Right atrium auricular region (tissue), 2 donors: ENCODE measurements around the gene IL17A. TPM values are rescaled to one million over a fixed set of nuclear protein-coding genes. Genes with fewer than 3 reads are reported as not detected.

Experiments used
- DNase-seq: peaks from one replicate; pipeline ENCODE4 v3.0.0-alpha.2; 2019; ENCODE audit warnings: low spot score
- H3K27ac ChIP-seq, 2 donors: fragments of 200-600 bp; sonication (generic); 1 replicate in 1 of 2; 2 replicates in 1 of 2; pipeline ENCODE4 v1.5.1; 2016 to 2019
- H3K27me3 ChIP-seq, 2 donors: fragments of 200-600 bp; sonication (generic); one replicate each; pipeline versions ENCODE4 v1.5.1 to v1.6.0; 2017 to 2019
- H3K36me3 ChIP-seq: fragments of 200-600 bp; sonication (generic); one replicate; pipeline ENCODE4 v1.5.1; 2016
- H3K4me1 ChIP-seq, 2 donors: fragments of 200-600 bp; sonication (generic); one replicate each; pipeline versions ENCODE4 v1.5.1 to v1.6.0; 2017 to 2019
- H3K4me3 ChIP-seq, 2 donors: fragments of 200-600 bp; sonication (generic); 1 replicate in 1 of 2; 2 replicates in 1 of 2; pipeline ENCODE4 v1.5.1; 2017 to 2019; ENCODE audit warnings: mild to moderate bottlenecking in 1 of 2, moderate library complexity in 1 of 2
- H3K9me3 ChIP-seq, 2 donors: fragments of 200-600 bp; sonication (generic); one replicate each; pipeline ENCODE4 v1.5.1; 2019
- total RNA-seq, 2 donors: library from RNA; depleted of rRNA; stranded (reverse); fragments of >200 nt; gene quantifications; one replicate each; pipeline ENCODE4 v1.1.0, GENCODE V29; 2016
- TF ChIP-seq, protein P1 (sequence below), 2 donors: fragments of 200-600 bp; sonication (generic); IDR thresholded peaks; one replicate each; pipeline ENCODE4 v1.5.1; 2019; ENCODE audit warnings: antibody characterized with exemption in 2 of 2

Gene IL17A
- total RNA-seq, 2 donors from 2014 or later = not detected

DNA sequence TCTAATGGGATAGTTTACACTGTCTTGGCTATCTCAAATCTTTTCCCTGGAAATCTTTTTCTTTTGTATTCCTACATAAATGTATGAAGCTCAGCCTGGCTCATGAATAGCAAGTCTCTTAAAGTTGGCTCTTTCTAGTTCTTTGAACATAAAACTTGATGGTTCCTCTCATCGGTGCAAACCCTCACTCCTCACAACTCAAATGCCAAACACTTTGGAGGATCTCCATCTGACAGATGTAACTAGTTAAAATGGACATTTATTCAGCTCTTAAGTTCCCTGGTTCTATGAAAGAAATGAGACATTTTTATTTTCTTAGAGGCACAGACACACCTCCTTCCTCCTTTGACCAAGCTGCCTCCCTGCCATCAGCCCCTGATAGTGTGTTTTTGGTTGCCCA is 43.6 kb upstream of the IL17A start:
- no peak overlapping the region for H3K27ac ChIP-seq
- TF ChIP-seq, protein P1, sequence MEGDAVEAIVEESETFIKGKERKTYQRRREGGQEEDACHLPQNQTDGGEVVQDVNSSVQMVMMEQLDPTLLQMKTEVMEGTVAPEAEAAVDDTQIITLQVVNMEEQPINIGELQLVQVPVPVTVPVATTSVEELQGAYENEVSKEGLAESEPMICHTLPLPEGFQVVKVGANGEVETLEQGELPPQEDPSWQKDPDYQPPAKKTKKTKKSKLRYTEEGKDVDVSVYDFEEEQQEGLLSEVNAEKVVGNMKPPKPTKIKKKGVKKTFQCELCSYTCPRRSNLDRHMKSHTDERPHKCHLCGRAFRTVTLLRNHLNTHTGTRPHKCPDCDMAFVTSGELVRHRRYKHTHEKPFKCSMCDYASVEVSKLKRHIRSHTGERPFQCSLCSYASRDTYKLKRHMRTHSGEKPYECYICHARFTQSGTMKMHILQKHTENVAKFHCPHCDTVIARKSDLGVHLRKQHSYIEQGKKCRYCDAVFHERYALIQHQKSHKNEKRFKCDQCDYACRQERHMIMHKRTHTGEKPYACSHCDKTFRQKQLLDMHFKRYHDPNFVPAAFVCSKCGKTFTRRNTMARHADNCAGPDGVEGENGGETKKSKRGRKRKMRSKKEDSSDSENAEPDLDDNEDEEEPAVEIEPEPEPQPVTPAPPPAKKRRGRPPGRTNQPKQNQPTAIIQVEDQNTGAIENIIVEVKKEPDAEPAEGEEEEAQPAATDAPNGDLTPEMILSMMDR (IDR thresholded peaks at IDR 0.05) = no peak
- no peak for DNase-seq
- H3K27me3 ChIP-seq = no peaks in the 10 kb centered on the region
- H3K36me3 ChIP-seq = no peaks in the 10 kb centered on the region
- no peak overlapping the region for H3K4me3 ChIP-seq
- H3K9me3 ChIP-seq = no peaks in the 10 kb centered on the region
- H3K4me1 ChIP-seq = peaks cover 0 to 12% of the 10 kb centered on the region in 2 donors

DNA sequence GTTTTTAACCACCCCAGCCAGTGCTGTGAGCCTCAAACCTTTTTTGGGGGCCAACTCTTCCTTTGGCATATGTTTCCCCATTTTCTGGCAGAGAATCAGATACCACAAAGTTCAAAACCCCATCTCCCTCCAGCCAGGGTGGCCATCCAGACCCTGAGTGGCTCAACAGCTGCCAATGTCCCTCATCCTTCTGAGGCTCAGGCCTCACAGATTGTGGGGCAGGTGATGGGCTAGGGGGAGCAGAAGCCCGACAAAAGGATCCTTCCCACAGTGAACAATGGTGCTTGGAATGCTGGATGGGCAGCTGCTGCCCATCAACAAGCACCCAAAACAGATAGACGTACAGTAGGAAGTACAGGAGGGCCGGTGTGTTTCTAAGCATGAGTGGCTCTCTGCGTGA is 42.6 kb upstream of the IL17A start:
- no peaks in the 10 kb centered on the region for H3K27me3 ChIP-seq
- TF ChIP-seq, protein P1 (IDR thresholded peaks at IDR 0.05) = no peak
- no peak overlapping the region for H3K27ac ChIP-seq
- peaks cover 0 to 12% of the 10 kb centered on the region in 2 donors for H3K4me1 ChIP-seq
- DNase-seq = no peak
- H3K9me3 ChIP-seq = no peaks in the 10 kb centered on the region
- H3K4me3 ChIP-seq = no peak overlapping the region
- no peaks in the 10 kb centered on the region for H3K36me3 ChIP-seq

DNA sequence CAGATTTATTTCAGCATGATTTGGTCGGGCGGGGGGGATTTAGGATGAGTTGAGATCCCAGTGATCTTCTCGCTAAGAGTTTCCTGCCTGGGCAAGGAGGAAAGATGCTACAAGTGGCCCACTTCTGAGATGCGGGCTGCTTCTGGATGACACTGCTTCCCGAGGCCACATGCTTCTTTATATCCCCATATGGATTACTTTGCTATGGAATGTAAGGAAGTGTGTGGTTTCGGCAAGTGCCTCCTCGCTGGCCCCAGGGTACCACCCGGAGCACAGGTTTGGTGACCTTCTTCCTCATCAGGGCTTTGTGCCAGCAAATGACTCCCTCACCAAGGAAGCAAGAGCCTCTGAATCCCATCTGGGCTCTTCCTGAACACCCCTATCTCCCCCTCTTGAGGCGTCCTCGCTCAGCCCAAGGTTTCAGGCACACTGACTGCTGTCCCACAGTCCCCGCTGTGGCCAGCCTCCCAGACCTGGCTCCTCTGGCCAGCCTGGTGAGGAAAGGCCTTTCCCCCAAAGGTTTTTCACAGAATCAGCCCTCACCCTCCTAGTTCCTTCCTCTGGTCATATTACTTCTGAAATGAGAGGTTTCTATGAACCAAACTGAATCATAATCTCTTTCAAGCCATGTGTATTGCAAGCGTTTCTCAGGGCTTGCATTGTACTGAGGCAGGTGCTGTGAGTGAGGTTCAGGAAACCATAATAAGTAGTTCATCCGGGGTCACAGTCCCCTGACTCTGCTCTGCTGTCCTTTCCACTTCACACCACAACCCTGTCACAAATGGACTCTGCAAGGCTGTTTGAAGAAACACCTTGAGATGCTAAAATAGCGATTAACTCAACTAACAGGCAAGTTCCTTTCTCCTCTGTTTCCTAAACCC is 41.7 kb upstream of the IL17A start:
- Histone ChIP-seq H3K4me3 (no peak overlapping the region), H3K27ac (no peak overlapping the region), H3K27me3 (no peaks in the 10 kb centered on the region), H3K4me1 (peaks cover 0 to 12% of the 10 kb centered on the region in 2 donors), H3K36me3 (no peaks in the 10 kb centered on the region), H3K9me3 (no peaks in the 10 kb centered on the region)
- no peak for DNase-seq
- TF ChIP-seq, protein P1 (IDR thresholded peaks at IDR 0.05) = no peak

DNA sequence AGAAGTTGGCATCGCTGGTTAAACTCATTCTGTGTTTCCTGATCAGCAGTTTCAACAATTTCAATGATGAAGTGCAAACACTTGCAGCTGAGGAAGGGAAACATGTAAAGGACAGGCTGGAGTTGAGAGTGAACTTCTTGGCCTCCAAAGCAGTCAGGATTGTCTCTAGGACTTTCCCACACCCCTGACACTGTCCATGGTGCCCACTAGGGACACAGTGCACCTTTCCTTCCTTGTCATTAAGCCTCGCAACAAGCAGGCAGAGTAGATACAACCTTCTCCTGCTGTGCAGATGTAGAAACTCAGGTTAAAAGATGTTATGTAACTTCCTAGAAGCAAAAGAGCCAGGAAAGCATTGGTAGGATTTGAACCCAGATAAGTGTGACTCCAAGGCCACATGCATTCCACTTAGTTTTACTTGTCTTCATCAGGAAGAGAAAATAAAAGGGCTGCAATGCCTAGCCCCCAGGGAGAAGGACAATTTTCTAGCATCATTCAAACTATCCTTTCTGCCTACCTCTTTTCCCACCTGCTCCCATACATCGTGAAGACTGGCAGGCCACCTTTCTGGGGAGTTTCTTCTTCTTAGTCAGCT is 39.2 kb upstream of the IL17A start:
- no peaks in the 10 kb centered on the region for H3K4me1 ChIP-seq
- H3K27ac ChIP-seq = no peak overlapping the region
- H3K9me3 ChIP-seq = no peaks in the 10 kb centered on the region
- H3K27me3 ChIP-seq = no peaks in the 10 kb centered on the region
- no peaks in the 10 kb centered on the region for H3K36me3 ChIP-seq
- TF ChIP-seq, protein P1 (IDR thresholded peaks at IDR 0.05) = no peak
- DNase-seq = no peak
- no peak overlapping the region for H3K4me3 ChIP-seq

DNA sequence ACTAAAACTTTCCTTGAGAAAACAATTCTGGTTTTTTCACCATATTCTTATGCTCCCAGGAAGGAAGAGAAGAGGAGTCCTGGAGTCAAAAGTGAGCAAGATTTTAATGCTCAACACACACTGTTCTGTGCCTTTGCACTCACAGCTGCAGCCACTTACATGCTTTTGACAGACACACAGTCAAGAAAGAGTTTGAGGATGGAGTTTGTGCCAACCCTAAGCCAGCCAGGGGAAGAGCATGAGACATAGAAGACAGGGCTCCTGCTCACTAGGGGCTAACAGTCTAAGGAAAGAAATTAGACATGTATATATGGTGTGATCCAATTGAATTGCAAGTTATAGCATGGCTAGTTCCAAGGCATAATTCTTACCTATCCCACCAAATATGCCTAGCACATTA is 37.1 kb upstream of the IL17A start:
- Histone ChIP-seq H3K27ac (no peak overlapping the region), H3K9me3 (no peaks in the 10 kb centered on the region), H3K36me3 (no peaks in the 10 kb centered on the region), H3K27me3 (no peaks in the 10 kb centered on the region), H3K4me1 (no peaks in the 10 kb centered on the region), H3K4me3 (no peak overlapping the region)
- no peak for DNase-seq
- TF ChIP-seq, protein P1 (IDR thresholded peaks at IDR 0.05) = no peak
